GM10266 (cell line): Measurements from ENCODE around the gene HTRA1.

ENCODE experiments used
- DNase-seq: peaks from one replicate; pipeline ENCODE4 v3.0.0; 2012; ENCODE audit errors: extremely low spot score
- TF ChIP-seq, protein P1 (sequence below): IDR thresholded peaks from 2 replicates; pipeline ENCODE4 v1.5.1; 2012; ENCODE audit warnings: mild to moderate bottlenecking, low read depth; ENCODE audit not compliant: control insufficient read depth, insufficient read depth; ENCODE audit errors: missing control alignments

Gene HTRA1

DNA sequence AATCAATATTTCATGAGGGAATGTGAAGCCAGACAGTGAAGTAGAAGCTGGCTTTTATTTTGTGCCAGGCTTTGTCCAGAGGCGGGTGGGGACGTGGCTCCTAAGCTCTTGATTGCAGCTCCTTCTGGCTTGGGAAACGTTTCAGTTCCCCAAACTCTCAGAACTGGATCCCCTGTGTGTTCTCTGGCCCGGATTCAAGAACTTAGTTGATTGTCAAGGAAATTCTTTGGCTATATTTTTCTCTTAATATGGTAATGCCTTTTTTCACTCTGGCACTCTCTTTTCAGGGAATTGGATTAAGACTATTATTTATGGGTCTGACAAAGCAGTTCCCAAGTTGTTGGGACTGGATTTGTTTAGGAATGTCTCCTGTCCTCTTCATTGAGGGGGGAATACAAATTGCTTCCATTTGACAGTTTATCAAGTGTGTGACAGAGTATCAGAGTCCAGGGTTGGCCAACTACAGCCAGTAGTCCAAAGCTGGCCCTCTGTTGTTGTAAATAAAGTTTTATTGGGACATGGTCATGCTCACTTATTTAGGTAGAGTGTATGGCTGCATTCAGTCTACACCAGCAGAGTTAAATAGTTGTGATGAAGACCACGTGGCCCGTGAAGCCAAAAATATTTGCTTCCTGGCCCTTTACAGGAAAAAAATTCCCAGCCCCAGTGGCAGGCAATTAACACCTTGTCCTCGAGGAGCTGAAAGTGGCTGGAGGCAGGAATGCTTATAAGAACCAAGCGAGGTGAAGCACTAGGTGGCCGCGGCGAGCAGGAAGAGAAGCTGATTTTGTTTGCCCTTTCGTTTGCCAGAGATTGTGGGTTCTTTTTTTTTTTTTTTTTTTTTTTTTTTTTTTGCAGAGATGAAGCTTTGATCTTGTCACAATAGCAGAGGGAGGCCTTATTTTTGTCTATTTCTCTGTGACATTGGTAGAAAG, 34.3 kb downstream of the HTRA1 start:
- no peak for DNase-seq
- TF ChIP-seq, protein P1, sequence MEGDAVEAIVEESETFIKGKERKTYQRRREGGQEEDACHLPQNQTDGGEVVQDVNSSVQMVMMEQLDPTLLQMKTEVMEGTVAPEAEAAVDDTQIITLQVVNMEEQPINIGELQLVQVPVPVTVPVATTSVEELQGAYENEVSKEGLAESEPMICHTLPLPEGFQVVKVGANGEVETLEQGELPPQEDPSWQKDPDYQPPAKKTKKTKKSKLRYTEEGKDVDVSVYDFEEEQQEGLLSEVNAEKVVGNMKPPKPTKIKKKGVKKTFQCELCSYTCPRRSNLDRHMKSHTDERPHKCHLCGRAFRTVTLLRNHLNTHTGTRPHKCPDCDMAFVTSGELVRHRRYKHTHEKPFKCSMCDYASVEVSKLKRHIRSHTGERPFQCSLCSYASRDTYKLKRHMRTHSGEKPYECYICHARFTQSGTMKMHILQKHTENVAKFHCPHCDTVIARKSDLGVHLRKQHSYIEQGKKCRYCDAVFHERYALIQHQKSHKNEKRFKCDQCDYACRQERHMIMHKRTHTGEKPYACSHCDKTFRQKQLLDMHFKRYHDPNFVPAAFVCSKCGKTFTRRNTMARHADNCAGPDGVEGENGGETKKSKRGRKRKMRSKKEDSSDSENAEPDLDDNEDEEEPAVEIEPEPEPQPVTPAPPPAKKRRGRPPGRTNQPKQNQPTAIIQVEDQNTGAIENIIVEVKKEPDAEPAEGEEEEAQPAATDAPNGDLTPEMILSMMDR = no peak

DNA sequence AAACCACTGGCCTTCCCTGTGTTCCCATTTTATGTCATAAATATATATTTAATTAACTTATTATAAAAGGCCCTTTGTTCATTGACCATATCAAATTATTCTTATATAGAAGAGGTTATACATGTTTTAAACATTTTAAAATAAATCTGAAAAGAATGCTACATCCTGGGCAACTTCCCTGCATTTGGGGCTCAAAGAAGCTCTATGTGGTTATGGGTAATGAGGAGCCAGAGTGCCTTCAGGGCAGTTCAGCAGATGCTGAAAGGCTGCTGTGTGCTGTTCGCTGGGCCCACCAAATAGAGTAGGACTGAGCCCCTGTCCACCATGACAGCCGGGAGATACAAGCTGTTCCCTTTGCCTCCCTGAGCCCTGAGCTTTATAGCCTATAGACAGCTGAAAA, 35.9 kb downstream of the HTRA1 start:
- TF ChIP-seq, protein P1 = no peak
- DNase-seq = no peak

DNA sequence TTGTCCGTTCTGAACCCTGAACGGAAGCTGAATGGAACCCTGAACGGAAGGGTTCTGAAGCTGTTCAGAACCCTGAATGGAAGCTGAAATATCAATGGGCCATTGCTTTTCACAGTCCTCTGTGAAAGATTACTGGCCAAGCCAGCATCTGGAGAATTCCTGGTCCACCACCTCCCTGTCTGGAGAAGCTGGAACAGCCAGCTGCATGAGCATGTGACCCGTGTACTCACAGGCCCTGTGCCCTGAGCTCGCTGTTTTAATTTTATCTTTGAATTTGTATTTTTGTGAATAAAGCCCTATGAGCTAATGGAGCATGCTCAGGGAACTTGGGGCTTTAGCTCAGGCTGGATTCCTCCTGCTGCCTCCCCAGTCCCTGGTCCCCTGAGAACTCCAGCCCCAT, 37.2 kb downstream of the HTRA1 start:
- TF ChIP-seq, protein P1 = no peak
- no peak for DNase-seq

DNA sequence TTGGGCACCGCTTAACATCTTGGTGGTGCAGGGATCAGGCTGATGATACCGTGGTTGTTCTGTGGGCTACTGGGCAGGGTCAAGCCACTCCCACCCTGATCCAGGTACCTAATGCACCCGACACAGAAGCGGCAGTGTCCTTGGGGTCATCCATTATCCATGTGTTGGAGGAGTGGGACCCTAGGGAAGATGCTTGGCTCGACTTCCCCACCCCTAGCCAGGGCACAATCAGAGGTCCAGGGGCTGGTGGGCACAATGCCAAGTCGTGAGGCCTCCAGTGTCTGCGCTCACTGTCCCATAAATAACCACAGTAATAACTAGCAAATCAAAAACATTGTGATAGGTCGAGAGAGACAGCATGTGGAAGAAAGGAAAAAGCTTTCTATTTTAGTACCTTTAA, 37.7 kb downstream of the HTRA1 start:
- DNase-seq = no peak

DNA sequence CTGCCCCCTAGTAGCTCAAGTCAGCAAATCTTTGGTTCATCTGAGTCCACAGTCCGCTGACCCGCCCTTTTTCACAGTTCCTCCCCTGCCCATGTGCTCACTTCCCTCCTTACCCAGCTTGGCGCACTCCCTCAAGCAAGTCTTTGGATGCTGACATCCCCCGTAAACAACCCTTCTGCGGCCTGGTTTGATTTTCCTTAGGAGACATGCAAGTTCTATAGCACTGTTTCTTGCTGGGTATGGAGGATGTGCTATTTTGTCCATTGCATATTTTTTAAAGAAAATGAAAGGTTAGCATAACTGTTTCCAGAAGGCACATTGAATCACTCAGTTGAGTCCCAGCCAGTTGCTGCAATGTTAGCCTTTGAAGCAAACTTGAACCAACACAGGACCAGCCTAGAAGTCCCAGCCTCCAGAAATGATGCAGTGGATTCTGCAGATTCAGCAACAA, 38.2 kb downstream of the HTRA1 start:
- DNase-seq = no peak
- TF ChIP-seq, protein P1 = no peak

More for the DNA sequence above, 37.7 kb downstream of the HTRA1 start:
- TF ChIP-seq, protein P1 = no peak

DNA sequence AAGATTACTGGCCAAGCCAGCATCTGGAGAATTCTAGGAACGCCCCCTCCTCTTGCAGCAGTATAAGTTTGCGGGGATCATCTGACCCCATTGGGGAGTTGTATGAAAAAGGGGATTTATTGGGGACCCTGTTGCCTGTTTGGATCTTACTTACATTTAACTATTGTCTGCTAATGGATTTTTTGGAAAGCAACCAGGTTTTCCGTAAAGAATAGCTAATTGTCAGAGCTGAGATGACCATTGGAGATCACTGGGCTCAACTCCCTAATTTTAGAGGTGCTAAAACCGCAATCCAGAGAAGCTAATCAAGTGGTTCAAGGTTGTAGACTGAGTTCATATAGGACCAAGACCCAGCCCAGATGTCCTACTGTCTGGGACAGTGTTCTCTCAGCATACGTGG, 38.8 kb downstream of the HTRA1 start:
- no peak for DNase-seq
- TF ChIP-seq, protein P1 = no peak

DNA sequence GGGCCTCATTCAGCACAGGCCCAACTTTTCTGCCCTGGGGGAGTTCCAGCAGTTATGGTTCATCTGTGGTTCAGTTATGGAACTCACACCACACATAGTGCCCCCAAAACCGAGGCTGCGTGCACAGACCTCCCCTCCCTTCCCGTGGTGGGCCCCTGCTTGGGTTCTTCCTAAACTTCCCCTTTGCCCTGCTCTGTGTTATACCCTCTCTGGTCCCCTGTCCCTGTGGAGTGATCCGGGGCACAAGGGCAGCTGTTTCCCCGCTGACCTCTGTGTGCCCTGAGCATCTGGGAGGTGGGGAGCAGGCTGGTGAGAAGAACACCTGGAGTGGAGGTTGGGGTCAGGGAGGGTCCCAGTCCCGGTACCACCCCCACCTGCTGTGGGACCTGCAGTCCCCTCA, 39.4 kb downstream of the HTRA1 start:
- TF ChIP-seq, protein P1 = no peak
- no peak for DNase-seq
